HEK293 (cell line): Measurements from ENCODE around the gene CAMK1.

Experiments
- CTCF ChIA-PET: fragments of 350-600 bp; formaldehyde crosslinking; extraction: SDS; loops from one replicate; lab custom pipeline; 2021; ENCODE audit warnings: antibody characterized with exemption; lab: Yijun Ruan, JAX
- POLR2A ChIA-PET: fragments of 300-600 bp; formaldehyde crosslinking; extraction: SDS; loops from one replicate; lab custom pipeline; 2020; ENCODE audit warnings: antibody characterized with exemption, inconsistent platforms; lab: Yijun Ruan, JAX
- H3K27ac ChIP-seq: fragments of 200-500 bp; sonication (Bioruptor generic); 2 replicates; pipeline ENCODE4 v1.5.1; 2014; ENCODE audit warnings: low read depth, low read length, control low read depth, inconsistent platforms; ENCODE audit errors: extremely low read depth
- H3K36me3 ChIP-seq, 2 experiments: fragments of 200-500 bp in 1 of 2; sonication (Bioruptor generic) in 1 of 2; 1 replicate in 1 of 2; 2 replicates in 1 of 2; pipeline ENCODE4 v1.5.1; 2014 to 2017; ENCODE audit warnings: inconsistent platforms in 2 of 2, low read length in 2 of 2; ENCODE audit not compliant: control insufficient read depth in 2 of 2, insufficient read depth in 1 of 2
- H3K4me1 ChIP-seq: fragments of 200-500 bp; sonication (Bioruptor generic); 2 replicates; pipeline ENCODE4 v1.5.1; 2014; ENCODE audit warnings: mild to moderate bottlenecking, low read length, inconsistent platforms; ENCODE audit not compliant: control insufficient read depth, insufficient read depth
- H3K4me3 ChIP-seq: 2 replicates; pipeline ENCODE4 v1.5.1; 2011; ENCODE audit warnings: low read depth, mild to moderate bottlenecking, control low read depth, low read length, moderate library complexity
- H3K9me3 ChIP-seq: fragments of 200-500 bp; sonication (Bioruptor generic); 2 replicates; pipeline ENCODE4 v1.5.1; 2014; ENCODE audit warnings: low read depth, low read length, inconsistent platforms; ENCODE audit not compliant: control insufficient read depth, insufficient read depth
- BCL11A ChIP-seq: fragments of 450-650 bp; formaldehyde crosslinking; IDR thresholded peaks from 2 replicates; pipeline ENCODE4 v1.5.1; 2016; ENCODE audit warnings: low read depth, missing biosample characterization, missing genetic modification characterization
- EGR2 ChIP-seq: fragments of 450-650 bp; formaldehyde crosslinking; IDR thresholded peaks from 2 replicates; pipeline ENCODE4 v1.5.1; 2016; ENCODE audit warnings: low read depth, missing biosample characterization, missing genetic modification characterization
- OSR2 ChIP-seq: fragments of 450-650 bp; formaldehyde crosslinking; IDR thresholded peaks from 2 replicates; pipeline ENCODE4 v1.5.1; 2016; ENCODE audit warnings: missing biosample characterization, missing genetic modification characterization
- WT1 ChIP-seq: fragments of 450-650 bp; formaldehyde crosslinking; IDR thresholded peaks from 2 replicates; pipeline ENCODE4 v1.5.1; 2016; ENCODE audit warnings: missing biosample characterization, missing genetic modification characterization
- ZBTB17 ChIP-seq: fragments of 450-650 bp; formaldehyde crosslinking; IDR thresholded peaks from 2 replicates; pipeline ENCODE4 v1.5.1; 2016; ENCODE audit warnings: missing biosample characterization, missing genetic modification characterization
- ZBTB21 ChIP-seq: fragments of 450-650 bp; formaldehyde crosslinking; IDR thresholded peaks from 2 replicates; pipeline ENCODE4 v1.5.1; 2017; ENCODE audit warnings: missing biosample characterization, missing genetic modification characterization
- ZBTB8A ChIP-seq: fragments of 450-650 bp; formaldehyde crosslinking; IDR thresholded peaks from 2 replicates; pipeline ENCODE4 v1.5.1; 2016; ENCODE audit warnings: missing biosample characterization, missing genetic modification characterization
- ZFP69B ChIP-seq: fragments of 450-650 bp; formaldehyde crosslinking; IDR thresholded peaks from 2 replicates; pipeline ENCODE4 v1.5.1; 2016; ENCODE audit warnings: missing biosample characterization, missing genetic modification characterization
- ZNF114 ChIP-seq: fragments of 450-650 bp; formaldehyde crosslinking; IDR thresholded peaks from 2 replicates; pipeline ENCODE4 v1.5.0; 2017; ENCODE audit warnings: missing biosample characterization, missing genetic modification characterization
- ZNF121 ChIP-seq: fragments of 450-650 bp; formaldehyde crosslinking; IDR thresholded peaks from 2 replicates; pipeline ENCODE4 v1.5.1; 2016; ENCODE audit warnings: missing biosample characterization, missing genetic modification characterization
- ZNF155 ChIP-seq: fragments of 450-650 bp; formaldehyde crosslinking; IDR thresholded peaks from 2 replicates; pipeline ENCODE4 v1.5.1; 2016; ENCODE audit warnings: missing biosample characterization, missing genetic modification characterization
- ZNF184 ChIP-seq: fragments of 450-650 bp; IDR thresholded peaks from 2 replicates; pipeline ENCODE4 v1.5.1; 2018; ENCODE audit warnings: missing biosample characterization, mild to moderate bottlenecking, missing genetic modification characterization
- ZNF2 ChIP-seq: fragments of 450-650 bp; formaldehyde crosslinking; IDR thresholded peaks from 2 replicates; pipeline ENCODE4 v1.5.1; 2016; ENCODE audit warnings: missing biosample characterization, missing genetic modification characterization
- ZNF211 ChIP-seq: fragments of 450-650 bp; formaldehyde crosslinking; IDR thresholded peaks from 2 replicates; pipeline ENCODE4 v1.5.1; 2016; ENCODE audit warnings: low read depth, missing biosample characterization, missing genetic modification characterization
- ZNF23 ChIP-seq: fragments of 450-650 bp; formaldehyde crosslinking; IDR thresholded peaks from 2 replicates; pipeline ENCODE4 v1.5.1; 2016; ENCODE audit warnings: missing biosample characterization, missing genetic modification characterization, borderline replicate concordance
- ZNF248 ChIP-seq: fragments of 450-650 bp; formaldehyde crosslinking; IDR thresholded peaks from 2 replicates; pipeline ENCODE4 v1.5.1; 2017; ENCODE audit warnings: missing biosample characterization, missing genetic modification characterization
- ZNF292 ChIP-seq: fragments of 450-650 bp; formaldehyde crosslinking; IDR thresholded peaks from 2 replicates; pipeline ENCODE4 v1.5.1; 2016; ENCODE audit warnings: low read depth, missing biosample characterization, missing genetic modification characterization, borderline replicate concordance
- ZNF335 ChIP-seq: fragments of 450-650 bp; formaldehyde crosslinking; conservative IDR thresholded peaks from 2 replicates; pipeline ENCODE4 v1.5.1; 2016; ENCODE audit warnings: missing biosample characterization, missing genetic modification characterization
- ZNF350 ChIP-seq: fragments of 450-650 bp; formaldehyde crosslinking; IDR thresholded peaks from 2 replicates; pipeline ENCODE4 v1.5.0; 2017; ENCODE audit warnings: missing biosample characterization, mild to moderate bottlenecking, missing genetic modification characterization
- ZNF366 ChIP-seq: fragments of 450-650 bp; formaldehyde crosslinking; conservative IDR thresholded peaks from 2 replicates; pipeline ENCODE4 v1.5.1; 2016; ENCODE audit warnings: missing biosample characterization, missing genetic modification characterization
- ZNF48 ChIP-seq: fragments of 450-650 bp; formaldehyde crosslinking; IDR thresholded peaks from 2 replicates; pipeline ENCODE4 v1.5.1; 2016; ENCODE audit warnings: missing biosample characterization, missing genetic modification characterization
- ZNF514 ChIP-seq: fragments of 450-650 bp; formaldehyde crosslinking; IDR thresholded peaks from 2 replicates; pipeline ENCODE4 v1.5.1; 2016; ENCODE audit warnings: missing biosample characterization, missing genetic modification characterization
- ZNF530 ChIP-seq: fragments of 450-650 bp; formaldehyde crosslinking; IDR thresholded peaks from 2 replicates; pipeline ENCODE4 v1.5.1; 2016; ENCODE audit warnings: low read depth, missing biosample characterization, missing genetic modification characterization
- ZNF610 ChIP-seq: fragments of 450-650 bp; formaldehyde crosslinking; IDR thresholded peaks from 2 replicates; pipeline ENCODE4 v1.5.1; 2016; ENCODE audit warnings: missing biosample characterization, missing genetic modification characterization, borderline replicate concordance
- ZNF677 ChIP-seq: fragments of 450-650 bp; IDR thresholded peaks from 2 replicates; pipeline ENCODE4 v1.5.0; 2018; ENCODE audit warnings: missing biosample characterization, mild to moderate bottlenecking, missing genetic modification characterization, moderate library complexity
- ZNF747 ChIP-seq: fragments of 450-650 bp; formaldehyde crosslinking; IDR thresholded peaks from 2 replicates; pipeline ENCODE4 v1.5.1; 2016; ENCODE audit warnings: missing biosample characterization, missing genetic modification characterization
- ZNF76 ChIP-seq: fragments of 450-650 bp; formaldehyde crosslinking; IDR thresholded peaks from 2 replicates; pipeline ENCODE4; 2016; ENCODE audit warnings: low read depth, missing biosample characterization, missing genetic modification characterization, borderline replicate concordance
- ZNF792 ChIP-seq: fragments of 450-650 bp; formaldehyde crosslinking; IDR thresholded peaks from 2 replicates; pipeline ENCODE4 v1.5.1; 2016; ENCODE audit warnings: missing biosample characterization, missing genetic modification characterization
- TF ChIP-seq, protein P1 (sequence below): fragments of 450-650 bp; formaldehyde crosslinking; IDR thresholded peaks from 2 replicates; pipeline ENCODE4 v1.5.1; 2016; ENCODE audit warnings: missing biosample characterization, missing genetic modification characterization
- TF ChIP-seq, protein P2 (sequence below): fragments of 450-650 bp; formaldehyde crosslinking; IDR thresholded peaks from 2 replicates; pipeline ENCODE4 v1.5.1; 2016; ENCODE audit warnings: missing biosample characterization, missing genetic modification characterization
- TF ChIP-seq, protein P3 (sequence below): fragments of 450-650 bp; formaldehyde crosslinking; IDR thresholded peaks from 2 replicates; pipeline ENCODE4 v1.5.1; 2016; ENCODE audit warnings: missing biosample characterization, missing genetic modification characterization
- TF ChIP-seq, protein P4 (sequence below): fragments of 450-650 bp; formaldehyde crosslinking; IDR thresholded peaks from 2 replicates; pipeline ENCODE4 v1.5.1; 2017; ENCODE audit warnings: missing biosample characterization, missing genetic modification characterization

Gene CAMK1

DNA sequence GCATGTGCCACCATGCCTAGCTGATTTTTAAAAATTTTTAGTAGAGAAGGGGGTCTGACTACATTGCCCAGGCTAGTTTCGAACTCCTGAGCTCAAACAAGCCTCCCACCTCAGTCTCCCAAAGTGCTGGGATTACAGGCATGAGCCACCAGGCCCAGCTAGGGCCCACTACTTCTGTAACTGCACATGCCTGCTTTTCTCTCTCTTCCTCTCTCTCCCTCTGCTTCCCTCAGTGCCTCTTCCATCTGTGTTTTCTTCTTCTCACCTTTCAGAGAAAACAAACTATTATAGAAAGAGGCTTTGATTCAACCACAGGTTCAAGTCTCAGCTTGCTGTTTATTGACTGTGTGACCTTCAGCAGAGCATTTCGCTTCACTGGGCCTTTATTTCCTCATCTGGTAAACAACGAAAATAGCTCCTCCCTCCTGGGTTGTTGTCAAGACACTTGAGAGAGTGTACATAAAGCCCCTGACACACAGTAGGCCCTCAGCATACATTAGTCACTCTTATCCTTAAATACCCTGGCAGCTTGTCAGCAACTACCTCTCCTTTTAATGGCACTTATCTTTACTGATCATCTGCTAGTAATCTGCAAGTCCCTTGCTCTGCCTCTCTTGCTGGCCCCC lies 12.3 kb upstream of the CAMK1 start (continued):
- TF ChIP-seq, protein P1, sequence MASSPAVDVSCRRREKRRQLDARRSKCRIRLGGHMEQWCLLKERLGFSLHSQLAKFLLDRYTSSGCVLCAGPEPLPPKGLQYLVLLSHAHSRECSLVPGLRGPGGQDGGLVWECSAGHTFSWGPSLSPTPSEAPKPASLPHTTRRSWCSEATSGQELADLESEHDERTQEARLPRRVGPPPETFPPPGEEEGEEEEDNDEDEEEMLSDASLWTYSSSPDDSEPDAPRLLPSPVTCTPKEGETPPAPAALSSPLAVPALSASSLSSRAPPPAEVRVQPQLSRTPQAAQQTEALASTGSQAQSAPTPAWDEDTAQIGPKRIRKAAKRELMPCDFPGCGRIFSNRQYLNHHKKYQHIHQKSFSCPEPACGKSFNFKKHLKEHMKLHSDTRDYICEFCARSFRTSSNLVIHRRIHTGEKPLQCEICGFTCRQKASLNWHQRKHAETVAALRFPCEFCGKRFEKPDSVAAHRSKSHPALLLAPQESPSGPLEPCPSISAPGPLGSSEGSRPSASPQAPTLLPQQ: peak; percentile 68; the same call in 1 of the 2 replicates
- TF ChIP-seq ZNF350 (tag by site-specific recombination): no peak
- TF ChIP-seq ZBTB8A: no peak
- no peak for TF ChIP-seq ZNF2
- TF ChIP-seq OSR2 (tag by site-specific recombination): peak; percentile 68
- TF ChIP-seq ZFP69B (tag by site-specific recombination): peak; percentile 54; the same call in 1 of the 2 replicates
- peak; percentile 26; the same call in 1 of the 2 replicates for TF ChIP-seq BCL11A (tag by site-specific recombination)
- no peak for TF ChIP-seq ZNF76 (tag by site-specific recombination)
- TF ChIP-seq ZNF292: no peak
- peak; percentile 78; the same call in 1 of the 2 replicates for TF ChIP-seq ZNF121 (tag by site-specific recombination)
- 0 out of 2 replicates have a peak, but pooled peaks have one; percentile 21 for TF ChIP-seq ZNF335 (tag by site-specific recombination)
- TF ChIP-seq WT1 (tag by site-specific recombination): peak; percentile 35; the same call in 1 of the 2 replicates
- no peak for TF ChIP-seq ZBTB17 (tag by site-specific recombination)
- no peak for TF ChIP-seq ZNF514

DNA sequence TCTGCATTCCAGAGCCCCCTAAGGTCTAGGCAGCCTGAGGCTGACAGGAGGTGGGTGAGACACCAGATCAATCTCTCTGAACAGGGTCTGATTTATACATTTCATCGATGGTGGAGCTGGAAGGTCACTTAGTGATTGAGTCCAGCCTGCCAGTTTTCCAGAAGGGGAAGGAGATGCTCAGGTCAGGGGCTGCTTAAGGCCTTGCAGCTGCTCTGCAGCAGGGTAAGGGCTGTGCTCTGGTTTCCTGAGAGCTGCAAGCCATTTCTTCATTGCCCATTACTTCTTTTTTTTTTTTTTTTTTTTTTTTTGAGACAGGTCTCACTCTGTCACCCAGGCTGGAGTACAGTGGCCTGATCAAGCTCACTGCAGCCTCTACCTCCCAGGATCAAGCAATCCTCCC lies 11.8 kb upstream of the CAMK1 start:
- TF ChIP-seq ZNF211 (tag by site-specific recombination): no peak
- TF ChIP-seq ZBTB21 (tag by site-specific recombination): no peak
- no peak for TF ChIP-seq ZNF747 (tag by site-specific recombination)
- TF ChIP-seq, protein P2, sequence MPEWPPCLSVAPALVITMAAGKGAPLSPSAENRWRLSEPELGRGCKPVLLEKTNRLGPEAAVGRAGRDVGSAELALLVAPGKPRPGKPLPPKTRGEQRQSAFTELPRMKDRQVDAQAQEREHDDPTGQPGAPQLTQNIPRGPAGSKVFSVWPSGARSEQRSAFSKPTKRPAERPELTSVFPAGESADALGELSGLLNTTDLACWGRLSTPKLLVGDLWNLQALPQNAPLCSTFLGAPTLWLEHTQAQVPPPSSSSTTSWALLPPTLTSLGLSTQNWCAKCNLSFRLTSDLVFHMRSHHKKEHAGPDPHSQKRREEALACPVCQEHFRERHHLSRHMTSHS (tag by site-specific recombination): no peak
- no peak for TF ChIP-seq ZNF248 (tag by site-specific recombination)
- TF ChIP-seq ZNF677 (tag by site-specific recombination): no peak
- TF ChIP-seq ZNF48 (tag by site-specific recombination): no peak
- no peak for TF ChIP-seq ZNF530 (tag by site-specific recombination)
- no peak for TF ChIP-seq ZNF610 (tag by site-specific recombination)
- TF ChIP-seq ZNF184 (tag by site-specific recombination): no peak
- TF ChIP-seq ZNF792 (tag by site-specific recombination): no peak
- no peak for TF ChIP-seq ZNF23 (tag by site-specific recombination)
- TF ChIP-seq ZNF114 (tag by site-specific recombination): no peak
- TF ChIP-seq EGR2 (tag by site-specific recombination): no peak
- TF ChIP-seq WT1 (tag by site-specific recombination): no peak
- no peak for TF ChIP-seq ZNF366 (tag by site-specific recombination)
- TF ChIP-seq, protein P3, sequence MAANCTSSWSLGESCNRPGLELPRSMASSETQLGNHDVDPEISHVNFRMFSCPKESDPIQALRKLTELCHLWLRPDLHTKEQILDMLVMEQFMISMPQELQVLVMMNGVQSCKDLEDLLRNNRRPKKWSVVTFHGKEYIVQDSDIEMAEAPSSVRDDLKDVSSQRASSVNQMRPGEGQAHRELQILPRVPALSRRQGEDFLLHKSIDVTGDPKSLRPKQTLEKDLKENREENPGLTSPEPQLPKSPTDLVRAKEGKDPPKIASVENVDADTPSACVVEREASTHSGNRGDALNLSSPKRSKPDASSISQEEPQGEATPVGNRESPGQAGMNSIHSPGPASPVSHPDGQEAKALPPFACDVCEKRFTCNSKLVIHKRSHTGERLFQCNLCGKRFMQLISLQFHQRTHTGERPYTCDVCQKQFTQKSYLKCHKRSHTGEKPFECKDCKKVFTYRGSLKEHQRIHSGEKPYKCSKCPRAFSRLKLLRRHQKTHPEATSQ (tag by site-specific recombination): no peak
- TF ChIP-seq ZNF155: no peak
- TF ChIP-seq, protein P4, sequence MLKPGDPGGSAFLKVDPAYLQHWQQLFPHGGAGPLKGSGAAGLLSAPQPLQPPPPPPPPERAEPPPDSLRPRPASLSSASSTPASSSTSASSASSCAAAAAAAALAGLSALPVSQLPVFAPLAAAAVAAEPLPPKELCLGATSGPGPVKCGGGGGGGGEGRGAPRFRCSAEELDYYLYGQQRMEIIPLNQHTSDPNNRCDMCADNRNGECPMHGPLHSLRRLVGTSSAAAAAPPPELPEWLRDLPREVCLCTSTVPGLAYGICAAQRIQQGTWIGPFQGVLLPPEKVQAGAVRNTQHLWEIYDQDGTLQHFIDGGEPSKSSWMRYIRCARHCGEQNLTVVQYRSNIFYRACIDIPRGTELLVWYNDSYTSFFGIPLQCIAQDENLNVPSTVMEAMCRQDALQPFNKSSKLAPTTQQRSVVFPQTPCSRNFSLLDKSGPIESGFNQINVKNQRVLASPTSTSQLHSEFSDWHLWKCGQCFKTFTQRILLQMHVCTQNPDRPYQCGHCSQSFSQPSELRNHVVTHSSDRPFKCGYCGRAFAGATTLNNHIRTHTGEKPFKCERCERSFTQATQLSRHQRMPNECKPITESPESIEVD (tag by site-specific recombination): no peak
- Histone ChIP-seq H3K4me3 (no peak overlapping the region), H3K27ac (no peak overlapping the region), H3K9me3 (no peaks in the 10 kb centered on the region), H3K36me3 (peaks cover 13 to 67% of the 10 kb centered on the region in 2 experiments; a peak in 2 of 3 replicates), H3K4me1 (no peaks in the 10 kb centered on the region)
- POLR2A ChIA-PET: interaction anchor here (1.4 to 2.0 kb wide), 4 partner anchors 11 to 15 kb away, joined by 3 to 8 read pairs (median 6); partner anchors contain the start of genes ARPC4 and CAMK1
- CTCF ChIA-PET: interaction anchor here (1.2 to 2.0 kb wide), 2 partner anchors 9 to 149 kb away, joined by 3 to 4 read pairs; no protein-coding TSS in a partner anchor
